Measurements from ENCODE around the gene FOSL2.

Gene FOSL2

GRCh38 chr2:28452534-28453081, 60.0 kb downstream of the FOSL2 start:
- Histone ChIP-seq H3K79me2 (ENCODE audit: insufficient read depth, low read length) (no peaks in the 10 kb centered on the region), H3K36me3 (ENCODE audit: insufficient read depth, low read length) (no peaks in the 10 kb centered on the region), H3F3A (ENCODE audit: insufficient read depth, low read length) (no peaks in the 10 kb centered on the region), H3K4me1 (ENCODE audit: insufficient read depth, low read length, severe bottlenecking) (no peaks in the 10 kb centered on the region), H3K27ac (ENCODE audit: low read depth, low read length, poor library complexity, severe bottlenecking) (no peak overlapping the region), H3K4me2 (ENCODE audit: low read length) (no peak overlapping the region), H2AFZ (ENCODE audit: low read length) (no peak overlapping the region), H3K9me2 (ENCODE audit: low read depth, low read length) (no peaks in the 10 kb centered on the region), H3K4me3 (ENCODE audit: low read depth, low read length, poor library complexity, severe bottlenecking) (no peak overlapping the region), H3K9ac (ENCODE audit: low read length) (no peak overlapping the region), H3K9me3 (ENCODE audit: low read length) (no peaks in the 10 kb centered on the region), H4K20me1 (ENCODE audit: insufficient read depth, low read length) (no peaks in the 10 kb centered on the region), H3K27me3 (ENCODE audit: insufficient read depth, low read length) (0 out of 2 replicates have a peak, but pooled peaks cover 3% of the 10 kb centered on the region)
- TF ChIP-seq CTCF (IDR thresholded peaks at IDR 0.05; ENCODE audit: low read length) (peak; percentile 89), EZH2 (IDR thresholded peaks at IDR 0.05; ENCODE audit: borderline replicate concordance, low read length) (no peak)

GRCh38 chr2:28453396-28453795, 60.7 kb downstream of the FOSL2 start:
- H3K36me3 ChIP-seq (ENCODE audit: insufficient read depth, low read length) = no peaks in the 10 kb centered on the region
- no peak overlapping the region for H3K4me2 ChIP-seq (ENCODE audit: low read length)
- no peaks in the 10 kb centered on the region for H3K9me3 ChIP-seq (ENCODE audit: low read length)
- 0 out of 2 replicates have a peak, but pooled peaks cover 4% of the 10 kb centered on the region for H3K27me3 ChIP-seq (ENCODE audit: insufficient read depth, low read length)
- H3K4me3 ChIP-seq (ENCODE audit: low read depth, low read length, poor library complexity, severe bottlenecking) = no peak overlapping the region
- no peaks in the 10 kb centered on the region for H4K20me1 ChIP-seq (ENCODE audit: insufficient read depth, low read length)
- no peaks in the 10 kb centered on the region for H3K79me2 ChIP-seq (ENCODE audit: insufficient read depth, low read length)
- H3K9me2 ChIP-seq (ENCODE audit: low read depth, low read length) = no peaks in the 10 kb centered on the region
- TF ChIP-seq EZH2 (IDR thresholded peaks at IDR 0.05; ENCODE audit: borderline replicate concordance, low read length) = no peak
- no peak for TF ChIP-seq CTCF (IDR thresholded peaks at IDR 0.05; ENCODE audit: low read length)
- no peak overlapping the region for H3K27ac ChIP-seq (ENCODE audit: low read depth, low read length, poor library complexity, severe bottlenecking)
- no peak overlapping the region for H2AFZ ChIP-seq (ENCODE audit: low read length)
- H3K9ac ChIP-seq (ENCODE audit: low read length) = no peak overlapping the region
- H3K4me1 ChIP-seq (ENCODE audit: insufficient read depth, low read length, severe bottlenecking) = no peaks in the 10 kb centered on the region
- H3F3A ChIP-seq (ENCODE audit: insufficient read depth, low read length) = no peaks in the 10 kb centered on the region

- Histone ChIP-seq H3K36me3 (ENCODE audit: insufficient read depth, low read length) (no peaks in the 10 kb centered on the region), H3K27ac (ENCODE audit: low read depth, low read length, poor library complexity, severe bottlenecking) (no peak overlapping the region), H2AFZ (ENCODE audit: low read length) (no peak overlapping the region), H3K27me3 (ENCODE audit: insufficient read depth, low read length) (0 out of 2 replicates have a peak, but pooled peaks cover 4% of the 10 kb centered on the region), H3K79me2 (ENCODE audit: insufficient read depth, low read length) (no peaks in the 10 kb centered on the region), H4K20me1 (ENCODE audit: insufficient read depth, low read length) (no peaks in the 10 kb centered on the region), H3K4me1 (ENCODE audit: insufficient read depth, low read length, severe bottlenecking) (no peaks in the 10 kb centered on the region), H3K4me2 (ENCODE audit: low read length) (no peak overlapping the region), H3F3A (ENCODE audit: insufficient read depth, low read length) (no peaks in the 10 kb centered on the region), H3K9me3 (ENCODE audit: low read length) (no peaks in the 10 kb centered on the region), H3K9me2 (ENCODE audit: low read depth, low read length) (no peaks in the 10 kb centered on the region), H3K4me3 (ENCODE audit: low read depth, low read length, poor library complexity, severe bottlenecking) (no peak overlapping the region), H3K9ac (ENCODE audit: low read length) (no peak overlapping the region)
- TF ChIP-seq CTCF (IDR thresholded peaks at IDR 0.05; ENCODE audit: low read length) (no peak), EZH2 (IDR thresholded peaks at IDR 0.05; ENCODE audit: borderline replicate concordance, low read length) (no peak)
Observed at GRCh38 chr2:28454016-28454930, 61.6 kb downstream of the FOSL2 start.
